K562 (cell line): ENCODE data around the gene IRF2BP2. TPM values are rescaled to one million over a fixed set of nuclear protein-coding genes. Genes with fewer than 3 reads are reported as not detected.
A peak's percentile ranks its signal among the peaks of the same experiment; 100 is the strongest.

Experiments used
- ASH1L ChIP-seq: fragments of 450-650 bp; IDR thresholded peaks from 2 replicates; pipeline ENCODE4 v1.6.1; 2018; ENCODE audit warnings: borderline replicate concordance, mild to moderate bottlenecking, low read depth; ENCODE audit not compliant: partially characterized antibody
- BHLHE40 ChIP-seq: IDR thresholded peaks from 2 replicates; pipeline ENCODE4 v1.6.1; 2011; ENCODE audit warnings: low read length, improper control_type of control experiment
- CBX3 ChIP-seq, 2 experiments: IDR thresholded peaks; 1 replicate in 1 of 2; 2 replicates in 1 of 2; pipeline ENCODE4 v1.6.1; 2012; ENCODE audit warnings: inconsistent platforms in 2 of 2, low read length in 2 of 2, borderline replicate concordance in 1 of 2, control low read depth in 1 of 2
- ESRRB ChIP-seq: fragments of 250-450 bp; sonication (Bioruptor Pico); IDR thresholded peaks from 2 replicates; pipeline ENCODE4 v1.5.0; 2020; ENCODE audit warnings: mild to moderate bottlenecking, moderate library complexity, borderline replicate concordance
- LEF1 ChIP-seq: fragments of 450-650 bp; IDR thresholded peaks from 2 replicates; pipeline ENCODE4 v1.6.1; 2016; ENCODE audit warnings: mild to moderate bottlenecking
- MCM3 ChIP-seq: fragments of 450-650 bp; IDR thresholded peaks from 2 replicates; pipeline ENCODE4 v1.6.1; 2016
- ZNF354B ChIP-seq: fragments of 250-450 bp; sonication (Bioruptor Pico); IDR thresholded peaks from 2 replicates; pipeline ENCODE4 v1.4.0; 2020
- ZNF431 ChIP-seq: sonication (generic); formaldehyde crosslinking; IDR thresholded peaks from 2 replicates; pipeline ENCODE4 v1.8.0; 2022; ENCODE audit warnings: mild to moderate bottlenecking, missing genetic modification reagents
- polyA plus RNA-seq, 8 experiments: library from polyadenylated mRNA; depleted of rRNA in 4 of 8; stranded (reverse) in 5 of 8; unstranded in 3 of 8; fragments of >200 nt; fragmentation: Nextera tagmentation in 2 of 8; fragmentation: Illumina TruSeq in 1 of 8; extraction: Ambion mirVana in 2 of 8; extraction: Trizol in 1 of 8; gene quantifications; 2 replicates each; pipeline versions ENCODE4 v1.2.1 to v1.2.3, GENCODE V29; 2011 to 2014; ENCODE audit warnings: inconsistent platforms in 1 of 8, missing spikeins in 1 of 8
- total RNA-seq, 7 experiments: library from RNA; depleted of rRNA in 6 of 7; stranded (reverse); fragments of >200 nt in 6 of 7; fragmentation: Illumina TruSeq in 2 of 7; extraction: Trizol in 2 of 7; gene quantifications; 2 replicates each; pipeline versions ENCODE4 v1.2.1 to v1.2.3, GENCODE V29; 2011 to 2021; ENCODE audit warnings: low replicate concordance in 1 of 7
- TF ChIP-seq, protein P1 (sequence below): fragments of 450-650 bp; IDR thresholded peaks from 2 replicates; pipeline ENCODE4 v1.6.1; 2016; ENCODE audit warnings: borderline replicate concordance
- TF ChIP-seq, protein P2 (sequence below): fragments of 450-650 bp; IDR thresholded peaks from 2 replicates; pipeline ENCODE4 v1.6.1; 2017; ENCODE audit warnings: antibody characterized with exemption, mild to moderate bottlenecking
- TF ChIP-seq, protein P3 (sequence below), 2 experiments: fragments of 150-350 bp in 1 of 2; IDR thresholded peaks; 2 replicates each; pipeline ENCODE4 v1.6.1; 2012 to 2016; ENCODE audit warnings: low read depth in 2 of 2, low read length in 2 of 2, mild to moderate bottlenecking in 1 of 2, moderate library complexity in 1 of 2
- TF ChIP-seq, protein P4 (sequence below): fragments of 450-650 bp; IDR thresholded peaks from 2 replicates; pipeline ENCODE4 v1.6.1; 2016; ENCODE audit warnings: low read depth, mild to moderate bottlenecking, moderate library complexity
- TF ChIP-seq, protein P5 (sequence below): IDR thresholded peaks from 2 replicates; pipeline ENCODE4 v1.6.1; 2011; ENCODE audit warnings: borderline replicate concordance, low read depth, mild to moderate bottlenecking, moderate library complexity, low read length; ENCODE audit not compliant: insufficient read depth, poor library complexity, severe bottlenecking

Gene IRF2BP2
- total and polyA plus RNA-seq, 9 of the 15 experiments (the other 6 are each of a cell fraction or from before 2014, with no cell fraction given) = 7.7 to 68.6 (median 22.1) TPM

DNA sequence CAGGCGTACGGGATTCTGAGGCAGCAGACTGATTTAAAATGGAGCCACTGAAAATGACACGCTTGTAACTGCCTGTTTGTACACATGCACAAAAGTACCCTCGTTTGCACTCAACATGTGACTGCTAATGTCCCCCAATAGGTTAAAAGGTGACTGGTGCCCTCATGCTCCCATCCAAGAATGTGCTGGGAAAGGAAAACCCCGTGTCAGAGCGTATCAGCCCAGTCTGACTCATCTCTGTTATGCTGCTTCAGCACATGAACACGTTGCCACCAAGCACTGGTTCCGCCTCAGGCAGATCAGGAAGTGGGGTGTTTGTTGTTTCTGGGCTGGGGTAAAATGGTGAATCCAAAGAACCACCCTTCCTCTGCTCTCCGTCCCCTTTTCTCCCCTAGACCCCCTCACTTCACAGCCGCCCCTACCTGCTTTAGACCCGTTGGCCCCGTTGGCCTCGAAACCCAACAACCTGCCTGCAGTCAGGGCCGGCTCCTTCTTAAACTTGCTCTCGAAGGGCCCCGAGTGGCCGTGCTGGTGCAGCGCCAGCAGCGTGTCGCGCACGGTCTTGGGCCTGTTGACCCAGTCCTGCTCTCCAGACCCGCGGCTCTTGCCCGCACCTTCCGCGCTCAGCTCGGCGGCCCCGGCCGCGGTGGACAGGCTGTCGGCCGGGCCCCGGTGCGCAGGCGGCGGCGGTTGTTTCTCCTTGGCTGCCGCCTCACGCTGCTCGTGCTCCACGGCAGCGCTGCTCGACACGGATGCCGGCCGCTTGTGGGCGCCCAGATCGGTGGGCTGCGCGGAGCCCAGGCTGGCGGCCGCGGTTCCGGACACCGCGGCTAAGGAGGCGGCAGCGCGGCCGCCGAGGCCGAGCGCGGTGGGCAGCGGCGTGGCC is 1.7 kb downstream of the IRF2BP2 start (continued):
- TF ChIP-seq, protein P1, sequence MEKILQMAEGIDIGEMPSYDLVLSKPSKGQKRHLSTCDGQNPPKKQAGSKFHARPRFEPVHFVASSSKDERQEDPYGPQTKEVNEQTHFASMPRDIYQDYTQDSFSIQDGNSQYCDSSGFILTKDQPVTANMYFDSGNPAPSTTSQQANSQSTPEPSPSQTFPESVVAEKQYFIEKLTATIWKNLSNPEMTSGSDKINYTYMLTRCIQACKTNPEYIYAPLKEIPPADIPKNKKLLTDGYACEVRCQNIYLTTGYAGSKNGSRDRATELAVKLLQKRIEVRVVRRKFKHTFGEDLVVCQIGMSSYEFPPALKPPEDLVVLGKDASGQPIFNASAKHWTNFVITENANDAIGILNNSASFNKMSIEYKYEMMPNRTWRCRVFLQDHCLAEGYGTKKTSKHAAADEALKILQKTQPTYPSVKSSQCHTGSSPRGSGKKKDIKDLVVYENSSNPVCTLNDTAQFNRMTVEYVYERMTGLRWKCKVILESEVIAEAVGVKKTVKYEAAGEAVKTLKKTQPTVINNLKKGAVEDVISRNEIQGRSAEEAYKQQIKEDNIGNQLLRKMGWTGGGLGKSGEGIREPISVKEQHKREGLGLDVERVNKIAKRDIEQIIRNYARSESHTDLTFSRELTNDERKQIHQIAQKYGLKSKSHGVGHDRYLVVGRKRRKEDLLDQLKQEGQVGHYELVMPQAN = peak; percentile 92
- TF ChIP-seq, protein P2, sequence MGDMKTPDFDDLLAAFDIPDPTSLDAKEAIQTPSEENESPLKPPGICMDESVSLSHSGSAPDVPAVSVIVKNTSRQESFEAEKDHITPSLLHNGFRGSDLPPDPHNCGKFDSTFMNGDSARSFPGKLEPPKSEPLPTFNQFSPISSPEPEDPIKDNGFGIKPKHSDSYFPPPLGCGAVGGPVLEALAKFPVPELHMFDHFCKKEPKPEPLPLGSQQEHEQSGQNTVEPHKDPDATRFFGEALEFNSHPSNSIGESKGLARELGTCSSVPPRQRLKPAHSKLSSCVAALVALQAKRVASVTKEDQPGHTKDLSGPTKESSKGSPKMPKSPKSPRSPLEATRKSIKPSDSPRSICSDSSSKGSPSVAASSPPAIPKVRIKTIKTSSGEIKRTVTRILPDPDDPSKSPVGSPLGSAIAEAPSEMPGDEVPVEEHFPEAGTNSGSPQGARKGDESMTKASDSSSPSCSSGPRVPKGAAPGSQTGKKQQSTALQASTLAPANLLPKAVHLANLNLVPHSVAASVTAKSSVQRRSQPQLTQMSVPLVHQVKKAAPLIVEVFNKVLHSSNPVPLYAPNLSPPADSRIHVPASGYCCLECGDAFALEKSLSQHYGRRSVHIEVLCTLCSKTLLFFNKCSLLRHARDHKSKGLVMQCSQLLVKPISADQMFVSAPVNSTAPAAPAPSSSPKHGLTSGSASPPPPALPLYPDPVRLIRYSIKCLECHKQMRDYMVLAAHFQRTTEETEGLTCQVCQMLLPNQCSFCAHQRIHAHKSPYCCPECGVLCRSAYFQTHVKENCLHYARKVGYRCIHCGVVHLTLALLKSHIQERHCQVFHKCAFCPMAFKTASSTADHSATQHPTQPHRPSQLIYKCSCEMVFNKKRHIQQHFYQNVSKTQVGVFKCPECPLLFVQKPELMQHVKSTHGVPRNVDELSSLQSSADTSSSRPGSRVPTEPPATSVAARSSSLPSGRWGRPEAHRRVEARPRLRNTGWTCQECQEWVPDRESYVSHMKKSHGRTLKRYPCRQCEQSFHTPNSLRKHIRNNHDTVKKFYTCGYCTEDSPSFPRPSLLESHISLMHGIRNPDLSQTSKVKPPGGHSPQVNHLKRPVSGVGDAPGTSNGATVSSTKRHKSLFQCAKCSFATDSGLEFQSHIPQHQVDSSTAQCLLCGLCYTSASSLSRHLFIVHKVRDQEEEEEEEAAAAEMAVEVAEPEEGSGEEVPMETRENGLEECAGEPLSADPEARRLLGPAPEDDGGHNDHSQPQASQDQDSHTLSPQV = peak; percentile 97
- TF ChIP-seq CBX3 (IDR thresholded peaks at IDR 0.05; ENCODE audit: borderline replicate concordance in 1 of 2, low read length in 2 of 2) (peak in 1 of 2 experiments; percentile 94; a peak in 2 of 3 replicates), ESRRB (CRISPR knock-in tag) (0 out of 2 replicates have a peak, but pooled peaks have one; percentile 6), ZNF431 (peak; percentile 24), ZNF354B (CRISPR knock-in tag) (0 out of 2 replicates have a peak, but pooled peaks have one; percentile 43), LEF1 (0 out of 2 replicates have a peak, but pooled peaks have one; percentile 18), MCM3 (no peak), BHLHE40 (peak; percentile 91), ASH1L (peak; percentile 70)
- TF ChIP-seq, protein P3, sequence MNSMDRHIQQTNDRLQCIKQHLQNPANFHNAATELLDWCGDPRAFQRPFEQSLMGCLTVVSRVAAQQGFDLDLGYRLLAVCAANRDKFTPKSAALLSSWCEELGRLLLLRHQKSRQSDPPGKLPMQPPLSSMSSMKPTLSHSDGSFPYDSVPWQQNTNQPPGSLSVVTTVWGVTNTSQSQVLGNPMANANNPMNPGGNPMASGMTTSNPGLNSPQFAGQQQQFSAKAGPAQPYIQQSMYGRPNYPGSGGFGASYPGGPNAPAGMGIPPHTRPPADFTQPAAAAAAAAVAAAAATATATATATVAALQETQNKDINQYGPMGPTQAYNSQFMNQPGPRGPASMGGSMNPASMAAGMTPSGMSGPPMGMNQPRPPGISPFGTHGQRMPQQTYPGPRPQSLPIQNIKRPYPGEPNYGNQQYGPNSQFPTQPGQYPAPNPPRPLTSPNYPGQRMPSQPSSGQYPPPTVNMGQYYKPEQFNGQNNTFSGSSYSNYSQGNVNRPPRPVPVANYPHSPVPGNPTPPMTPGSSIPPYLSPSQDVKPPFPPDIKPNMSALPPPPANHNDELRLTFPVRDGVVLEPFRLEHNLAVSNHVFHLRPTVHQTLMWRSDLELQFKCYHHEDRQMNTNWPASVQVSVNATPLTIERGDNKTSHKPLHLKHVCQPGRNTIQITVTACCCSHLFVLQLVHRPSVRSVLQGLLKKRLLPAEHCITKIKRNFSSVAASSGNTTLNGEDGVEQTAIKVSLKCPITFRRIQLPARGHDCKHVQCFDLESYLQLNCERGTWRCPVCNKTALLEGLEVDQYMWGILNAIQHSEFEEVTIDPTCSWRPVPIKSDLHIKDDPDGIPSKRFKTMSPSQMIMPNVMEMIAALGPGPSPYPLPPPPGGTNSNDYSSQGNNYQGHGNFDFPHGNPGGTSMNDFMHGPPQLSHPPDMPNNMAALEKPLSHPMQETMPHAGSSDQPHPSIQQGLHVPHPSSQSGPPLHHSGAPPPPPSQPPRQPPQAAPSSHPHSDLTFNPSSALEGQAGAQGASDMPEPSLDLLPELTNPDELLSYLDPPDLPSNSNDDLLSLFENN (IDR thresholded peaks at IDR 0.05; ENCODE audit: low read depth in 2 of 2, low read length in 2 of 2) = no peak
- TF ChIP-seq, protein P4, sequence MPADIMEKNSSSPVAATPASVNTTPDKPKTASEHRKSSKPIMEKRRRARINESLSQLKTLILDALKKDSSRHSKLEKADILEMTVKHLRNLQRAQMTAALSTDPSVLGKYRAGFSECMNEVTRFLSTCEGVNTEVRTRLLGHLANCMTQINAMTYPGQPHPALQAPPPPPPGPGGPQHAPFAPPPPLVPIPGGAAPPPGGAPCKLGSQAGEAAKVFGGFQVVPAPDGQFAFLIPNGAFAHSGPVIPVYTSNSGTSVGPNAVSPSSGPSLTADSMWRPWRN = 0 out of 2 replicates have a peak, but pooled peaks have one; percentile 19
- TF ChIP-seq, protein P5, sequence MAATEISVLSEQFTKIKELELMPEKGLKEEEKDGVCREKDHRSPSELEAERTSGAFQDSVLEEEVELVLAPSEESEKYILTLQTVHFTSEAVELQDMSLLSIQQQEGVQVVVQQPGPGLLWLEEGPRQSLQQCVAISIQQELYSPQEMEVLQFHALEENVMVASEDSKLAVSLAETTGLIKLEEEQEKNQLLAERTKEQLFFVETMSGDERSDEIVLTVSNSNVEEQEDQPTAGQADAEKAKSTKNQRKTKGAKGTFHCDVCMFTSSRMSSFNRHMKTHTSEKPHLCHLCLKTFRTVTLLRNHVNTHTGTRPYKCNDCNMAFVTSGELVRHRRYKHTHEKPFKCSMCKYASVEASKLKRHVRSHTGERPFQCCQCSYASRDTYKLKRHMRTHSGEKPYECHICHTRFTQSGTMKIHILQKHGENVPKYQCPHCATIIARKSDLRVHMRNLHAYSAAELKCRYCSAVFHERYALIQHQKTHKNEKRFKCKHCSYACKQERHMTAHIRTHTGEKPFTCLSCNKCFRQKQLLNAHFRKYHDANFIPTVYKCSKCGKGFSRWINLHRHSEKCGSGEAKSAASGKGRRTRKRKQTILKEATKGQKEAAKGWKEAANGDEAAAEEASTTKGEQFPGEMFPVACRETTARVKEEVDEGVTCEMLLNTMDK = no peak
